Subcutaneous adipose tissue (tissue), 4 donors: ENCODE results near the gene TECPR2. TPM values are rescaled to one million over a fixed set of nuclear protein-coding genes. Genes with fewer than 3 reads are reported as not detected.

Source experiments
- total RNA-seq, 4 donors: library from RNA; depleted of rRNA; stranded (reverse); fragments of >200 nt; gene quantifications; one replicate each; pipeline ENCODE4 v1.1.0, GENCODE V29; 2016
- TF ChIP-seq, protein P1 (sequence below): fragments of 450-650 bp; IDR thresholded peaks from one replicate; pipeline ENCODE4 v1.5.1; 2016; ENCODE audit warnings: low read depth, mild to moderate bottlenecking, control low read depth, antibody characterized with exemption, moderate library complexity

Gene TECPR2
- total RNA-seq, 4 donors from 2014 or later = 14.4 to 23.0 (median 15.0) TPM

GRCh38 chr14:102481791-102482238 is 119.1 kb downstream of the TECPR2 start:
- TF ChIP-seq, protein P1, sequence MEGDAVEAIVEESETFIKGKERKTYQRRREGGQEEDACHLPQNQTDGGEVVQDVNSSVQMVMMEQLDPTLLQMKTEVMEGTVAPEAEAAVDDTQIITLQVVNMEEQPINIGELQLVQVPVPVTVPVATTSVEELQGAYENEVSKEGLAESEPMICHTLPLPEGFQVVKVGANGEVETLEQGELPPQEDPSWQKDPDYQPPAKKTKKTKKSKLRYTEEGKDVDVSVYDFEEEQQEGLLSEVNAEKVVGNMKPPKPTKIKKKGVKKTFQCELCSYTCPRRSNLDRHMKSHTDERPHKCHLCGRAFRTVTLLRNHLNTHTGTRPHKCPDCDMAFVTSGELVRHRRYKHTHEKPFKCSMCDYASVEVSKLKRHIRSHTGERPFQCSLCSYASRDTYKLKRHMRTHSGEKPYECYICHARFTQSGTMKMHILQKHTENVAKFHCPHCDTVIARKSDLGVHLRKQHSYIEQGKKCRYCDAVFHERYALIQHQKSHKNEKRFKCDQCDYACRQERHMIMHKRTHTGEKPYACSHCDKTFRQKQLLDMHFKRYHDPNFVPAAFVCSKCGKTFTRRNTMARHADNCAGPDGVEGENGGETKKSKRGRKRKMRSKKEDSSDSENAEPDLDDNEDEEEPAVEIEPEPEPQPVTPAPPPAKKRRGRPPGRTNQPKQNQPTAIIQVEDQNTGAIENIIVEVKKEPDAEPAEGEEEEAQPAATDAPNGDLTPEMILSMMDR = no peak

DNA sequence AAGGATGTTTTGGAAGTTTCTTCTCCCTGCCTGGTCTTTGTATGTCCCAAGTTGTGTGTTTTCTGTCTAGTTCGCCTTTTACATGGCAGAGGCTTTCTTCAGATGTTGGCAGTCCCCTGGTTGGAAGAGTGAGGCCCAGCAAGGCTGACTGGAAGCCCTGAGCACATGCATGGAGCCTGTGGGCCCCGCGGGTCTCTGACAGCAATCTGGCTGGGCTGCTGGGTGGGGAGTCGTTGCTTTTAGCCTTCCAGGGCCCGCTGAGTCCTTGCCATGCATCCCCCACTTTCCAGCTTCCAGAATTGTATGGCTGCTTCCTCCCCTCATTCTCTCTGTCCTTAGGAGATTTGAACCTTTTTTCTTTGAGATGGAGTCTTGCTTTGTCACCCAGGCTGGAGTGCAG is 121.6 kb downstream of the TECPR2 start:
- TF ChIP-seq, protein P1 = no peak

- TF ChIP-seq, protein P1 = no peak
These were observed 123.2 kb downstream of the TECPR2 start for GRCh38 chr14:102485693-102486512.

- TF ChIP-seq, protein P1 = no peak
These were observed 123.9 kb downstream of the TECPR2 start for GRCh38 chr14:102486513-102487203.

GRCh38 chr14:102487204-102487577 is 124.5 kb downstream of the TECPR2 start:
- TF ChIP-seq, protein P1 = no peak

DNA sequence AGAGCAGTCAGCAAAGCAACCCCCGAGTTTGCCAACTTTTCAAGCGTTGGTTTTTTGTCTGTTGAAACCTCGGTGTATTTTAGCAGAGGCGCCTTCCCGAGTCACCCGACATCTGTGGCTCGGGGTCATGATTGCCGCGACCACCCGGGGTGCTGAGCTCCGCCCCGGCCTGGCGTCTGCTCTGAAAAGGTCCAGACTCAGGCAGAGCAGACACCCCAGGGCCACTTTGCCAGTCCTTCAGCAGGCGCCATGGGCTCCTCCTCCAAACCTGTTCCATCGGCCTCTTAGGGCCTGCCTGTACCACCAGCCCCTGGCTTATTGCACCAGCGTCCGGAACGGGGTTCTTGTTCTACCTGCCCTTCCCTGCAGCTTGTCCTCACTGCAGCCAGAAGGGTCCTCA is 127.7 kb downstream of the TECPR2 start:
- TF ChIP-seq, protein P1 = no peak

- TF ChIP-seq, protein P1 = no peak
These were observed 128.6 kb downstream of the TECPR2 start for GRCh38 chr14:102491366-102491765.
